HEK293 (cell line): ENCODE measurements around the gene C6orf163.

Experiments used
- CTCF ChIA-PET: fragments of 350-600 bp; formaldehyde crosslinking; extraction: SDS; loops from one replicate; lab custom pipeline; 2021; ENCODE audit warnings: antibody characterized with exemption; lab: Yijun Ruan, JAX
- POLR2A ChIA-PET: fragments of 300-600 bp; formaldehyde crosslinking; extraction: SDS; loops from one replicate; lab custom pipeline; 2020; ENCODE audit warnings: antibody characterized with exemption, inconsistent platforms; lab: Yijun Ruan, JAX
- H3K27ac ChIP-seq: fragments of 200-500 bp; sonication (Bioruptor generic); 2 replicates; pipeline ENCODE4 v1.5.1; 2014; ENCODE audit warnings: low read depth, low read length, control low read depth, inconsistent platforms; ENCODE audit errors: extremely low read depth
- H3K36me3 ChIP-seq, 2 experiments: fragments of 200-500 bp in 1 of 2; sonication (Bioruptor generic) in 1 of 2; 1 replicate in 1 of 2; 2 replicates in 1 of 2; pipeline ENCODE4 v1.5.1; 2014 to 2017; ENCODE audit warnings: inconsistent platforms in 2 of 2, low read length in 2 of 2; ENCODE audit not compliant: control insufficient read depth in 2 of 2, insufficient read depth in 1 of 2
- H3K4me1 ChIP-seq: fragments of 200-500 bp; sonication (Bioruptor generic); 2 replicates; pipeline ENCODE4 v1.5.1; 2014; ENCODE audit warnings: mild to moderate bottlenecking, low read length, inconsistent platforms; ENCODE audit not compliant: control insufficient read depth, insufficient read depth
- H3K4me3 ChIP-seq: 2 replicates; pipeline ENCODE4 v1.5.1; 2011; ENCODE audit warnings: low read depth, mild to moderate bottlenecking, control low read depth, low read length, moderate library complexity
- H3K9me3 ChIP-seq: fragments of 200-500 bp; sonication (Bioruptor generic); 2 replicates; pipeline ENCODE4 v1.5.1; 2014; ENCODE audit warnings: low read depth, low read length, inconsistent platforms; ENCODE audit not compliant: control insufficient read depth, insufficient read depth
- BCL11B ChIP-seq: fragments of 450-650 bp; formaldehyde crosslinking; IDR thresholded peaks from 2 replicates; pipeline ENCODE4 v1.5.1; 2016; ENCODE audit warnings: low read depth, missing biosample characterization, missing genetic modification characterization
- BCL6B ChIP-seq: fragments of 450-650 bp; formaldehyde crosslinking; IDR thresholded peaks from 2 replicates; pipeline ENCODE4 v1.5.1; 2017; ENCODE audit warnings: missing biosample characterization, missing genetic modification characterization
- HIC1 ChIP-seq: fragments of 450-650 bp; formaldehyde crosslinking; IDR thresholded peaks from 2 replicates; pipeline ENCODE4 v1.5.1; 2016; ENCODE audit warnings: missing biosample characterization, missing genetic modification characterization
- KLF1 ChIP-seq: fragments of 450-650 bp; formaldehyde crosslinking; IDR thresholded peaks from 2 replicates; pipeline ENCODE4 v1.5.1; 2016; ENCODE audit warnings: missing biosample characterization, missing genetic modification characterization
- TCF7L2 ChIP-seq: IDR thresholded peaks from 2 replicates; pipeline ENCODE4 v1.6.1; 2011; ENCODE audit warnings: low read depth, mild to moderate bottlenecking, inconsistent platforms, low read length, moderate library complexity, borderline replicate concordance
- ZBTB10 ChIP-seq: fragments of 450-650 bp; formaldehyde crosslinking; IDR thresholded peaks from 2 replicates; pipeline ENCODE4 v1.5.1; 2016; ENCODE audit warnings: missing biosample characterization, missing genetic modification characterization
- ZBTB6 ChIP-seq: fragments of 450-650 bp; formaldehyde crosslinking; IDR thresholded peaks from 2 replicates; pipeline ENCODE4 v1.5.1; 2017; ENCODE audit warnings: missing biosample characterization, missing genetic modification characterization
- ZFP69B ChIP-seq: fragments of 450-650 bp; formaldehyde crosslinking; IDR thresholded peaks from 2 replicates; pipeline ENCODE4 v1.5.1; 2016; ENCODE audit warnings: missing biosample characterization, missing genetic modification characterization
- ZNF121 ChIP-seq: fragments of 450-650 bp; formaldehyde crosslinking; IDR thresholded peaks from 2 replicates; pipeline ENCODE4 v1.5.1; 2016; ENCODE audit warnings: missing biosample characterization, missing genetic modification characterization
- ZNF175 ChIP-seq: fragments of 450-650 bp; formaldehyde crosslinking; IDR thresholded peaks from 2 replicates; pipeline ENCODE4 v1.5.1; 2016; ENCODE audit warnings: missing biosample characterization, missing genetic modification characterization
- ZNF18 ChIP-seq: fragments of 450-650 bp; formaldehyde crosslinking; IDR thresholded peaks from 2 replicates; pipeline ENCODE4 v1.5.1; 2016; ENCODE audit warnings: missing biosample characterization, missing genetic modification characterization
- ZNF2 ChIP-seq: fragments of 450-650 bp; formaldehyde crosslinking; IDR thresholded peaks from 2 replicates; pipeline ENCODE4 v1.5.1; 2016; ENCODE audit warnings: missing biosample characterization, missing genetic modification characterization
- ZNF214 ChIP-seq: fragments of 450-650 bp; formaldehyde crosslinking; IDR thresholded peaks from 2 replicates; pipeline ENCODE4 v1.5.1; 2017; ENCODE audit warnings: missing biosample characterization, mild to moderate bottlenecking, missing genetic modification characterization, borderline replicate concordance
- ZNF354C ChIP-seq: fragments of 450-650 bp; formaldehyde crosslinking; IDR thresholded peaks from 2 replicates; pipeline ENCODE4 v1.5.1; 2016; ENCODE audit warnings: missing biosample characterization, missing genetic modification characterization, low read depth, borderline replicate concordance
- ZNF362 ChIP-seq: fragments of 450-650 bp; formaldehyde crosslinking; IDR thresholded peaks from 2 replicates; pipeline ENCODE4 v1.5.1; 2016; ENCODE audit warnings: missing biosample characterization, missing genetic modification characterization
- ZNF473 ChIP-seq: fragments of 450-650 bp; formaldehyde crosslinking; IDR thresholded peaks from 2 replicates; pipeline ENCODE4 v1.5.1; 2017; ENCODE audit warnings: missing biosample characterization, missing genetic modification characterization
- ZNF488 ChIP-seq: fragments of 450-650 bp; formaldehyde crosslinking; IDR thresholded peaks from 2 replicates; pipeline ENCODE4 v1.5.1; 2016; ENCODE audit warnings: missing biosample characterization, missing genetic modification characterization
- ZNF585B ChIP-seq: fragments of 450-650 bp; formaldehyde crosslinking; IDR thresholded peaks from 2 replicates; pipeline ENCODE4 v1.5.1; 2016; ENCODE audit warnings: missing biosample characterization, missing genetic modification characterization
- ZNF626 ChIP-seq: fragments of 450-650 bp; sonication (Bioruptor Pico); formaldehyde crosslinking; IDR thresholded peaks from 2 replicates; pipeline ENCODE4 v1.5.1; 2018; ENCODE audit warnings: missing biosample characterization, missing genetic modification characterization, inconsistent platforms
- ZNF660 ChIP-seq: fragments of 450-650 bp; IDR thresholded peaks from 2 replicates; pipeline ENCODE4 v1.5.1; 2018; ENCODE audit warnings: missing biosample characterization, mild to moderate bottlenecking, missing genetic modification characterization

The C6orf163 gene

GRCh38 chr6:87397656-87398055, 53.0 kb downstream of the C6orf163 start:
- Histone ChIP-seq H3K9me3 (no peaks in the 10 kb centered on the region), H3K4me1 (no peaks in the 10 kb centered on the region), H3K4me3 (no peak overlapping the region), H3K36me3 (no peaks in the 10 kb centered on the region), H3K27ac (no peak overlapping the region)
- CTCF ChIA-PET: no interaction called here
- POLR2A ChIA-PET: no interaction called here
- TF ChIP-seq KLF1 (tag by site-specific recombination) (no peak), ZNF18 (no peak), ZNF488 (no peak), TCF7L2 (no peak), ZNF626 (tag by site-specific recombination) (no peak), ZNF354C (tag by site-specific recombination) (no peak), ZNF214 (tag by site-specific recombination) (no peak), ZNF585B (tag by site-specific recombination) (no peak), BCL11B (tag by site-specific recombination) (no peak), ZFP69B (no peak), ZNF660 (no peak), ZBTB6 (tag by site-specific recombination) (no peak), ZNF121 (tag by site-specific recombination) (no peak), ZNF2 (no peak), HIC1 (tag by site-specific recombination) (no peak), ZNF175 (no peak), BCL6B (no peak), ZBTB10 (tag by site-specific recombination) (no peak), ZNF473 (tag by site-specific recombination) (no peak), ZNF362 (tag by site-specific recombination) (no peak)
